ENCODE measurements around the gene NALF2.

Gene NALF2

DNA sequence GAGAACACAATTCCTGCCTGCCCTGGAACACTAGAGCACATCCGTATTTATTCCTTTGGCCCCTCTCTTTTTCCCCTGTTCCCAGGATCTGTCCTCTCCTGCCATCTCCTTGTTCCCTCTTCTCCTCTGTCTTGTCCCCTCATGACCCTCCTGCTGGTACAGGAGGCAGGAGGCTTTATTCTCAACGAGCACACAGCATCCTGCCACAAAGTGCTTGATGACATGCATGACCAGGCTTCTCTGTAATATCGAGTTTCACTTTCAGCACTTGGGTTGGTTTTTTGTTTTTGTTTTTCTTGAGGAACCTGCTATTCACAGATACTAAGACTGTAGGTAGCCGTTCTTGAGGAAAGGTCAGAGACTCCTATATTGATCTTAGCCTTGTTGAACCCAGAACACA is 35.3 kb downstream of the NALF2 start:
- no peaks in the 10 kb centered on the region for H4K20me1 ChIP-seq (ENCODE audit: insufficient read depth, low read length, poor library complexity, severe bottlenecking)
- no peaks in the 10 kb centered on the region for H3K27me3 ChIP-seq (ENCODE audit: insufficient read depth, low read length, poor library complexity, severe bottlenecking)
- H3K36me3 ChIP-seq (ENCODE audit: insufficient read depth, low read length): no peaks in the 10 kb centered on the region
- no peak overlapping the region for H3K9ac ChIP-seq (ENCODE audit: low read depth, low read length, poor library complexity, severe bottlenecking)
- TF ChIP-seq EZH2phosphoT487 (IDR thresholded peaks at IDR 0.05; ENCODE audit: borderline replicate concordance): no peak
- no peak for TF ChIP-seq CTCF (conservative IDR thresholded peaks at IDR 0.05; ENCODE audit: low read length)
- H3K4me3 ChIP-seq (ENCODE audit: low read length, poor library complexity, severe bottlenecking): no peak overlapping the region
- no peak overlapping the region for H2AFZ ChIP-seq (ENCODE audit: low read length)
- no peaks in the 10 kb centered on the region for H3K79me2 ChIP-seq (ENCODE audit: insufficient read depth, low read length)
- no peaks in the 10 kb centered on the region for H3K4me1 ChIP-seq (ENCODE audit: insufficient read depth, low read length, poor library complexity, severe bottlenecking)
- no peak overlapping the region for H3K4me2 ChIP-seq (ENCODE audit: low read depth, low read length, poor library complexity, severe bottlenecking)
- no peaks in the 10 kb centered on the region for H3K9me2 ChIP-seq (replicated peaks; ENCODE audit: low read depth, low read length)
- H3K9me3 ChIP-seq (ENCODE audit: insufficient read depth, low read depth, low read length): no peaks in the 10 kb centered on the region
- H3F3A ChIP-seq (ENCODE audit: low read depth): no peaks in the 10 kb centered on the region

DNA sequence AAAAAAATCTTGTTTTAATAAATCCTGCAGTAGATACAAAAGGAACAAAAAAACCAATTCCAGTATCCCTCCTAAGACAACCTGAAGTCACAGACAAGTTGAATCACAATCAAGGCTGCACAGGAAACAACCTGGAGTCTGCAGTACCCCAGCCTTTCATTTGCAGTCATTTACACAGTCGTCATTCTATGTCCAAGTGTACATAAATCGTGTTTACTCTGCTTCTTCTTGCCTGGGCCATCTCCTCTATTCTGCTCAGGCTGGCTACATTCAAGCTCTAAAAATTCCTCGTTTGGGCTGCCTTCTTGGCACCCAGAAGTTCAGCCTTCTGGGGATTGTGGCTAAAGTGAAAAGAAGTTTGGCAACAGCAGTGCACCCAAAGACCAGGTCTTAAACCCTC is 37.8 kb downstream of the NALF2 start:
- Histone ChIP-seq H4K20me1 (ENCODE audit: insufficient read depth, low read length, poor library complexity, severe bottlenecking) (no peaks in the 10 kb centered on the region), H3K36me3 (ENCODE audit: insufficient read depth, low read length) (no peaks in the 10 kb centered on the region), H3K79me2 (ENCODE audit: insufficient read depth, low read length) (no peaks in the 10 kb centered on the region), H3K4me3 (ENCODE audit: low read length, poor library complexity, severe bottlenecking) (no peak overlapping the region), H3F3A (ENCODE audit: low read depth) (no peaks in the 10 kb centered on the region), H3K27me3 (ENCODE audit: insufficient read depth, low read length, poor library complexity, severe bottlenecking) (no peaks in the 10 kb centered on the region), H3K4me1 (ENCODE audit: insufficient read depth, low read length, poor library complexity, severe bottlenecking) (no peaks in the 10 kb centered on the region), H2AFZ (ENCODE audit: low read length) (no peak overlapping the region), H3K9ac (ENCODE audit: low read depth, low read length, poor library complexity, severe bottlenecking) (no peak overlapping the region), H3K9me2 (replicated peaks; ENCODE audit: low read depth, low read length) (no peaks in the 10 kb centered on the region), H3K4me2 (ENCODE audit: low read depth, low read length, poor library complexity, severe bottlenecking) (no peak overlapping the region), H3K9me3 (ENCODE audit: insufficient read depth, low read depth, low read length) (no peaks in the 10 kb centered on the region)
- no peak for TF ChIP-seq CTCF (conservative IDR thresholded peaks at IDR 0.05; ENCODE audit: low read length)
- TF ChIP-seq EZH2phosphoT487 (IDR thresholded peaks at IDR 0.05; ENCODE audit: borderline replicate concordance): no peak

DNA sequence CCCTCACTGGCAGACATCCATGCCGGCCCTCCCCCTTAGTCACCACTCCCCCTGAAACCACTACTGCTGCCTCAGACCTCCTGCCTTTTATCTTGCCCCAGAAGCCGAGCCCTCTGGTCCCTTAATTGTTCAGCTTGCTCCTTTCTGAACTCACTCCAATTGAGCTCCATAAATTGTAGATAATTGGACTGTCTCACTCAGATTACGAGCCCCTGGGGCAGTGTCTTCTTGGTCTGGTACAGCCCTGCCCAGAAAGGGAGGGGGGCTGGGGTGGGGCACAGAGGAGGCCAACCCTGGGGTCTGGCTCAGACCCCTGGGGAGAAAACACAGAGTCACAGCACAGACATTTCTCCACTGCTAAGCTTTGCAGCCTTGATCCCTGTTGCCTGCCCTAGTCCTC is 39.4 kb downstream of the NALF2 start:
- no peaks in the 10 kb centered on the region for H3K27me3 ChIP-seq (ENCODE audit: insufficient read depth, low read length, poor library complexity, severe bottlenecking)
- no peak overlapping the region for H3K4me3 ChIP-seq (ENCODE audit: low read length, poor library complexity, severe bottlenecking)
- no peaks in the 10 kb centered on the region for H3K9me2 ChIP-seq (replicated peaks; ENCODE audit: low read depth, low read length)
- H3K4me1 ChIP-seq (ENCODE audit: insufficient read depth, low read length, poor library complexity, severe bottlenecking): no peaks in the 10 kb centered on the region
- H3K36me3 ChIP-seq (ENCODE audit: insufficient read depth, low read length): no peaks in the 10 kb centered on the region
- H4K20me1 ChIP-seq (ENCODE audit: insufficient read depth, low read length, poor library complexity, severe bottlenecking): no peaks in the 10 kb centered on the region
- no peak overlapping the region for H3K4me2 ChIP-seq (ENCODE audit: low read depth, low read length, poor library complexity, severe bottlenecking)
- no peaks in the 10 kb centered on the region; the same call in 1 of the 2 replicates for H3K9me3 ChIP-seq (ENCODE audit: insufficient read depth, low read depth, low read length)
- TF ChIP-seq EZH2phosphoT487 (IDR thresholded peaks at IDR 0.05; ENCODE audit: borderline replicate concordance) (no peak), CTCF (conservative IDR thresholded peaks at IDR 0.05; ENCODE audit: low read length) (no peak)
- H2AFZ ChIP-seq (ENCODE audit: low read length): no peak overlapping the region
- H3K79me2 ChIP-seq (ENCODE audit: insufficient read depth, low read length): no peaks in the 10 kb centered on the region
- no peaks in the 10 kb centered on the region for H3F3A ChIP-seq (ENCODE audit: low read depth)
- H3K9ac ChIP-seq (ENCODE audit: low read depth, low read length, poor library complexity, severe bottlenecking): no peak overlapping the region

Data from Loucy (cell line).